Ascending aorta (tissue), 2 donors: ENCODE measurements around the gene VEZF1. TPM values are rescaled to one million over a fixed set of nuclear protein-coding genes. Genes with fewer than 3 reads are reported as not detected.

ENCODE experiments used
- DNase-seq, 2 donors: peaks; one replicate each; pipeline ENCODE4 v3.0.0-alpha.2; 2019; ENCODE audit warnings: low spot score in 2 of 2
- H3K27ac ChIP-seq, 2 donors: fragments of 200-600 bp; sonication (generic); one replicate each; pipeline ENCODE4 v1.5.1; 2016 to 2017; ENCODE audit warnings: mild to moderate bottlenecking in 1 of 2
- H3K27me3 ChIP-seq: fragments of 200-600 bp; sonication (generic); one replicate; pipeline ENCODE4 v1.5.1; 2017
- H3K36me3 ChIP-seq, 2 donors: fragments of 200-600 bp; sonication (generic); one replicate each; pipeline ENCODE4 v1.5.1; 2016
- H3K4me1 ChIP-seq, 2 donors: fragments of 200-600 bp; sonication (generic); one replicate each; pipeline ENCODE4 v1.5.1; 2016 to 2017; ENCODE audit warnings: mild to moderate bottlenecking in 1 of 2
- H3K4me3 ChIP-seq, 2 donors: fragments of 200-600 bp; sonication (generic); one replicate each; pipeline ENCODE4 v1.5.1; 2016 to 2017; ENCODE audit warnings: mild to moderate bottlenecking in 1 of 2
- H3K9me3 ChIP-seq, 2 donors: fragments of 200-600 bp; sonication (generic); one replicate each; pipeline ENCODE4 v1.5.1; 2016
- intact Hi-C: fragments of 100-400 bp; cut with DNase I; formaldehyde crosslinking; loops from one replicate; pipeline ENCODE4 v1.15.1; 2023
- total RNA-seq: library from RNA; depleted of rRNA; stranded (reverse); fragments of >200 nt; gene quantifications from one replicate; pipeline ENCODE4 v1.1.0, GENCODE V29; 2016
- TF ChIP-seq, protein P1 (sequence below), 3 experiments: fragments of 200-600 bp in 2 of 3; fragments of 450-650 bp in 1 of 3; sonication (generic) in 2 of 3; IDR thresholded peaks; one replicate each; pipeline ENCODE4 v1.5.1; 2016 to 2019; ENCODE audit warnings: antibody characterized with exemption in 3 of 3, mild to moderate bottlenecking in 1 of 3, moderate library complexity in 1 of 3

The VEZF1 gene
- total RNA-seq, 1 donor from 2014 or later = 47.4 TPM

DNA sequence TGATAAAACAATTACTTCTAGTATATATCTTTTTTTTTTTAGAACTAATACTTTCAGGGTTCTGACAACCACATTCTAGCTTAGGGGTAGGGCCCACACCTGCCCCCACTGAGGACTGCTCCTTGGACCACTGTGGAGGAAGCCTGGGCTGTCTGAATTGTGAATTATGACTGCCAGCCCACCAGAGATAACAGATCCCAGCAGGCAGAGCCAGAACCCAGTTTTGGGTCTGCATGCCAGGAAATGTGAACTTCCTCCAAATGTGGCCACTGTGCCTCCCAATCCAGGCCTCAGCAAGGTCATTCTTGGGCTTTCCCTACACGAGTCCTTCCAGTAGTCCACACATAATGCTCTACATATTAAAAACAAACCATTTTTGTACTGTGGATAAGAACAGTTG lies 15.9 kb downstream of the VEZF1 start:
- Histone ChIP-seq H3K9me3 (no peaks in the 10 kb centered on the region), H3K27ac (no peak overlapping the region), H3K27me3 (no peaks in the 10 kb centered on the region), H3K36me3 (peaks cover 52 to 53% of the 10 kb centered on the region in 2 donors), H3K4me3 (no peak overlapping the region), H3K4me1 (no peaks in the 10 kb centered on the region)
- TF ChIP-seq, protein P1, sequence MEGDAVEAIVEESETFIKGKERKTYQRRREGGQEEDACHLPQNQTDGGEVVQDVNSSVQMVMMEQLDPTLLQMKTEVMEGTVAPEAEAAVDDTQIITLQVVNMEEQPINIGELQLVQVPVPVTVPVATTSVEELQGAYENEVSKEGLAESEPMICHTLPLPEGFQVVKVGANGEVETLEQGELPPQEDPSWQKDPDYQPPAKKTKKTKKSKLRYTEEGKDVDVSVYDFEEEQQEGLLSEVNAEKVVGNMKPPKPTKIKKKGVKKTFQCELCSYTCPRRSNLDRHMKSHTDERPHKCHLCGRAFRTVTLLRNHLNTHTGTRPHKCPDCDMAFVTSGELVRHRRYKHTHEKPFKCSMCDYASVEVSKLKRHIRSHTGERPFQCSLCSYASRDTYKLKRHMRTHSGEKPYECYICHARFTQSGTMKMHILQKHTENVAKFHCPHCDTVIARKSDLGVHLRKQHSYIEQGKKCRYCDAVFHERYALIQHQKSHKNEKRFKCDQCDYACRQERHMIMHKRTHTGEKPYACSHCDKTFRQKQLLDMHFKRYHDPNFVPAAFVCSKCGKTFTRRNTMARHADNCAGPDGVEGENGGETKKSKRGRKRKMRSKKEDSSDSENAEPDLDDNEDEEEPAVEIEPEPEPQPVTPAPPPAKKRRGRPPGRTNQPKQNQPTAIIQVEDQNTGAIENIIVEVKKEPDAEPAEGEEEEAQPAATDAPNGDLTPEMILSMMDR (IDR thresholded peaks at IDR 0.05) = no peak
- no peak for DNase-seq
- intact Hi-C loops = no loop called here

DNA sequence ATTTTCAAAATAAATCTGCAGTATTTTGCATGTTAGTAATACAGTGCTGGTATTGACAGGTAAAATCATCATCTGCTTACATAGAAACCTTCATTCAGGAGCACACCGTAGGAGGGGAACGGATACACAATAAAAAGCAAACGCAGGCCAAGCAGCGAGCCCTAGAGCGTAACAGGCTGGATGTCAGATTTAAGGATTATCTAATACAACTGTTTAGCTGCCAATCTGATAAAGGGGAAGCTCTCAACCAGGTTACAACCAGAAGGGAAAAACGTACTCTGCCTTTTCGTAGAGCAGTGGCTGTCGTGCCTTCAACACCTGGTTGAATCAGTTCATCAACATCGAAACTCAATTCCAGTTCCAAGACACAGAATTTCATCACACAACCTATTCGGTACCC lies 16.5 kb downstream of the VEZF1 start:
- intact Hi-C loops = no loop called here
- DNase-seq = no peak
- TF ChIP-seq, protein P1 (IDR thresholded peaks at IDR 0.05) = no peak
- no peaks in the 10 kb centered on the region for H3K27me3 ChIP-seq
- no peaks in the 10 kb centered on the region for H3K9me3 ChIP-seq
- H3K27ac ChIP-seq = no peak overlapping the region
- H3K36me3 ChIP-seq = peaks cover 46 to 47% of the 10 kb centered on the region in 2 donors
- H3K4me3 ChIP-seq = no peak overlapping the region
- H3K4me1 ChIP-seq = no peaks in the 10 kb centered on the region

DNA sequence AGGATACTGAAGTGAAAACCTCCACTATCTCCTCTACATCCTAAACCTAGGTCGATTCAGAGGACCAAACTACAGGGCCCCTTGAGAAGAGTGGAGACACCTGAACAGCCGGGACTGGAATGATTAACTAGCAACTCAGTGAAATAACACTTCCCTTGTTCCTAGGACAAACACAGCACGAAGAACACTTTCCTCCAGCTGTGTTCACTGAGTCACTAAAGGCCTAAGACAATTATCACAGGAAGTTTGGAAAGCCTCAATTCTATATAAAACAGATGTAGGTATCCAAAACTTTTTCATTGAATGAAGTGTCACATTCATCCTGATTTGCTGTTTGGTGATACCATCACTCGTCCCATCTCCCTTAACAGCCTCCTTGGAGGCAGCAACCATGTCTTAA lies 17.3 kb downstream of the VEZF1 start:
- no peak overlapping the region for H3K27ac ChIP-seq
- peaks cover 37 to 39% of the 10 kb centered on the region in 2 donors for H3K36me3 ChIP-seq
- no peaks in the 10 kb centered on the region for H3K4me1 ChIP-seq
- no peak overlapping the region for H3K4me3 ChIP-seq
- H3K27me3 ChIP-seq = no peaks in the 10 kb centered on the region
- H3K9me3 ChIP-seq = no peaks in the 10 kb centered on the region
- TF ChIP-seq, protein P1 (IDR thresholded peaks at IDR 0.05) = no peak
- intact Hi-C loops = no loop called here
- no peak for DNase-seq

GRCh38 chr17:57968456-57968855 lies 19.6 kb downstream of the VEZF1 start:
- no peak for DNase-seq
- H3K27ac ChIP-seq = no peak overlapping the region
- H3K27me3 ChIP-seq = no peaks in the 10 kb centered on the region

DNA sequence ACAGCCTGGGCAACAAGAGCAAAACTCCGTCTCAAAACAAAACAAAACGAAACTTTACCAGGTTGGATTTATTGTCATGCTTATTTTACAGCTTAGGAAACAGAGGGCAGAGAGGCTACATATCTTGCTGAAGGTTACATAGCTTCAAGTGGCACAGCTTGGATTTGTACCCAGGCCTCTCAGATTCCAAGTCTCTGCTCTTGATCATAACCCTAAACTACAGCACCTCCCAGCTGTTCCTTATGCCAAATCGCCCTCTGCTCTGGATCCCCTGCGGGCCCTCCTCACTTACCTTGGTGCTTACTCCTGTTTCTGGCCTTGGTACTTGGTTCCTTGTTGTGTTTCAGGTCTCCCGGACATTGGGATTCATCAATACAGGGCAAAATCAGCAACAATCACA lies 21.2 kb downstream of the VEZF1 start:
- Histone ChIP-seq H3K4me3 (no peak overlapping the region), H3K36me3 (peaks cover 2 to 3% of the 10 kb centered on the region in 2 donors), H3K27me3 (no peaks in the 10 kb centered on the region), H3K9me3 (no peaks in the 10 kb centered on the region), H3K27ac (no peak overlapping the region), H3K4me1 (no peaks in the 10 kb centered on the region)
- TF ChIP-seq, protein P1 (IDR thresholded peaks at IDR 0.05) = no peak
- intact Hi-C loops = no loop called here
- no peak for DNase-seq

More at GRCh38 chr17:57968456-57968855, 19.6 kb downstream of the VEZF1 start:
- no peak overlapping the region for H3K4me3 ChIP-seq
- no peaks in the 10 kb centered on the region for H3K9me3 ChIP-seq
- H3K36me3 ChIP-seq = peaks cover 18% of the 10 kb centered on the region in 2 donors
- intact Hi-C loops = no loop called here
- TF ChIP-seq, protein P1 (IDR thresholded peaks at IDR 0.05) = no peak
- no peaks in the 10 kb centered on the region for H3K4me1 ChIP-seq

DNA sequence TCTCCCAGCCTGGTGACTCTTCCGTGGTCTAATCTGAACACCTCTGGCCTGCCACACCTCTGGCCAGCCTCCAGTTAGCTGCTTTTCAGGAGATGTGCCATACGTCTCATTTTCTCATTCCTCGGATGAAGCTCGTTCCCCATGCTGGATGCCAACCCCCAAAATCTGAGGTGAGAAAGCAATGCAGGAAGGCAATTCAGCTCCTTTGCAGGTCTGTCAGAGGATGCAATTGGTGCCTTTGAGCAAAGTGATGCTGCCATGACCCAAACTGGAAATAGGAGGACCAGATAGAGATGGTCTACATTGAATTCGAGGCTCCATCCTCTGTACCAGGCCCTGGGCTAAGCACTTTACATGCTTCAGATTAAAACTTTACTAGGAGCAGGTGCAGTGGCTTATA lies 21.8 kb downstream of the VEZF1 start:
- no peaks in the 10 kb centered on the region for H3K4me1 ChIP-seq
- H3K27ac ChIP-seq = no peak overlapping the region
- no peaks in the 10 kb centered on the region for H3K27me3 ChIP-seq
- no peaks in the 10 kb centered on the region for H3K36me3 ChIP-seq
- intact Hi-C loops = no loop called here
- TF ChIP-seq, protein P1 (IDR thresholded peaks at IDR 0.05) = no peak
- DNase-seq = no peak
- H3K9me3 ChIP-seq = no peaks in the 10 kb centered on the region
- no peak overlapping the region for H3K4me3 ChIP-seq
